Heart left ventricle (tissue), 16 donors: ENCODE measurements around the gene CLDN16. TPM values are rescaled to one million over a fixed set of nuclear protein-coding genes. Genes with fewer than 3 reads are reported as not detected.

ENCODE experiments used
- ATAC-seq, 4 donors: fragments of 200-7000 bp; cut with Tn5 transposase; one replicate each; pipeline ENCODE4 v1.9.1; 2020 to 2022; ENCODE audit warnings: moderate library complexity in 4 of 4, mild to moderate bottlenecking in 3 of 4, moderate number of reproducible peaks in 1 of 4
- DNase-seq, 5 donors: peaks; one replicate each; pipeline ENCODE4 v3.0.0-alpha.2; 2020
- H3K27ac ChIP-seq, 12 donors: fragments of 200-600 bp; sonication (generic) in 4 of 12; one replicate each; pipeline versions ENCODE4 v1.5.0 to v1.8.0; 2016 to 2022; ENCODE audit warnings: mild to moderate bottlenecking in 2 of 12
- H3K27me3 ChIP-seq, 9 donors: fragments of 200-600 bp; sonication (generic) in 2 of 9; one replicate each; pipeline versions ENCODE4 v1.5.1 to v1.8.0; 2016 to 2022; ENCODE audit warnings: mild to moderate bottlenecking in 3 of 9
- H3K36me3 ChIP-seq, 9 donors: fragments of 200-600 bp; sonication (generic) in 2 of 9; one replicate each; pipeline versions ENCODE4 v1.5.0 to v1.8.0; 2018 to 2022; ENCODE audit warnings: mild to moderate bottlenecking in 2 of 9
- H3K4me1 ChIP-seq, 12 donors: fragments of 200-600 bp; sonication (generic) in 4 of 12; one replicate each; pipeline versions ENCODE4 v1.5.0 to v1.8.0; 2016 to 2022; ENCODE audit warnings: mild to moderate bottlenecking in 3 of 12
- H3K4me3 ChIP-seq, 12 donors: fragments of 200-600 bp; sonication (generic) in 4 of 12; one replicate each; pipeline versions ENCODE4 v1.5.0 to v1.8.0; 2017 to 2022; ENCODE audit warnings: mild to moderate bottlenecking in 9 of 12, moderate library complexity in 4 of 12
- H3K9me3 ChIP-seq, 12 donors: fragments of 200-600 bp; sonication (generic) in 4 of 12; one replicate each; pipeline versions ENCODE4 v1.5.0 to v1.8.0; 2016 to 2022; ENCODE audit warnings: mild to moderate bottlenecking in 1 of 12
- POLR2A ChIP-seq, 2 donors: fragments of 450-650 bp; IDR thresholded peaks; one replicate each; pipeline ENCODE4 v1.6.1; 2017; ENCODE audit warnings: antibody characterized with exemption in 2 of 2, mild to moderate bottlenecking in 2 of 2, moderate library complexity in 2 of 2
- WGBS, 4 donors: extraction: QIAGEN DNeasy Blood & Tissue Kit in 2 of 4; methylation state at CpG; one replicate each; pipeline versions ENCODE4 v1.1.5 to v1.1.7; 2013 to 2018; 5-methylcytosine and 5-hydroxymethylcytosine counted together
- intact Hi-C, 10 donors: fragments of 100-400 bp; cut with DNase I; formaldehyde crosslinking; loops; one replicate each; pipeline versions ENCODE4 v1.11.1 to v1.14.2; 2022
- polyA plus RNA-seq, 2 donors: library from polyadenylated mRNA; stranded (reverse); fragments of 200-250 nt; gene quantifications; one replicate each; pipeline ENCODE4 v1.2.3, GENCODE V29; 2013
- total RNA-seq, 9 donors: library from RNA; depleted of rRNA in 2 of 9; stranded (reverse); fragments of >200 nt in 2 of 9; fragmentation: NEBNext Ultra II Directional in 3 of 9; extraction: Animal tissue kit (Norgen Biotek cat#: 25700) in 3 of 9; gene quantifications; one replicate each; pipeline versions ENCODE4 v1.1.0 to v1.2.4, GENCODE V29; 2016 to 2023
- TF ChIP-seq, protein P1 (sequence below), 12 donors: fragments of 200-600 bp; sonication (generic) in 4 of 12; IDR thresholded peaks; one replicate each; pipeline versions ENCODE4 v1.5.0 to v1.8.0; 2018 to 2022; ENCODE audit warnings: antibody characterized with exemption in 12 of 12, mild to moderate bottlenecking in 5 of 12
- donor health status: ischemic (EF 13 %, LVEDD 7.1; RV severe dilation, severe dysfunction).
- donor health status: healthy with polysubstance abuse.
- donor health status: DM: no; HTN: yes; CAD: no.
- donor health status: DM: no; HTN: no; CAD: no.
- donor health status: ischemic (EF 25% LVEDD 6.9; RV normal size, moderate dysfunction).
- donor health status: ischemic (EF 25% LVEDD 5.7; RV mildly dilated, moderate dysfunction).
- donor health status: healthy.
- donor health status: DM: yes; HTN: yes; CAD: no.
- donor health status: ischemic (EF 35%, LVEDD 5.7; RV mildly dilated, moderate dysfunction).
- donor health status: nonischemic (EF 11% LVEDD 7.7; RV severe dilation, severe dysfunction).
- donor health status: DM: yes; HTN: yes; CAD: no.
- donor health status: PGD.
- donor health status: ischemic (EF 29% LVEDD 5.4; RV normal size, mild dysfunction).
- donor health status: nonischemic (EF 23%, LVEDD 6.1; RV moderate dilation, normal function).

Gene CLDN16
- total and polyA plus RNA-seq, 11 donors: 0.41 TPM; not detected in 10

DNA sequence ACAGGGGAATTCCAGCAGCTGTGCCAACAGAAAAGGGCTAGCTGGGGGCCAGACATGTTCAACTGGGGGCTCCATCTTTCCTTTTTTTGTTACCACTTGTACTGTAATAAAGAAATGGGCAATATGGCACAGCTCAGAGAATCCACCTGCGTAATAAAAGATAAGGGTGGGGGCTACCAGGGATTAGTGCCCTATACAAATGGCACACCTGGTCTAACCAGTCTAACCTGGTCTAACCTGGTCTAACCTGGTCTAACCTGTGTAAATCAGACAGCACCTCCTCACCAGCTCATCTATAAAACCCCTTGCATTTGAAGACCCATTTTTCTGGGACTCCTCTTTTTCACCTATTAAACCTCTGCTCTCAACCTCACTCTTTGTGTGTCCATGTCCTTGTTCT is 26.2 kb upstream of the CLDN16 start:
- no peak for ATAC-seq
- 86 to 100% (median 94%) methylated on average over 1 of the region's 1 CpG for WGBS, 4 donors
- Histone ChIP-seq H3K27ac (no peak overlapping the region), H3K4me1 (no peaks in the 10 kb centered on the region), H3K4me3 (no peak overlapping the region), H3K36me3 (no peaks in the 10 kb centered on the region), H3K27me3 (no peaks in the 10 kb centered on the region), H3K9me3 (no peaks in the 10 kb centered on the region)
- no peak for TF ChIP-seq POLR2A (IDR thresholded peaks at IDR 0.05)
- TF ChIP-seq, protein P1, sequence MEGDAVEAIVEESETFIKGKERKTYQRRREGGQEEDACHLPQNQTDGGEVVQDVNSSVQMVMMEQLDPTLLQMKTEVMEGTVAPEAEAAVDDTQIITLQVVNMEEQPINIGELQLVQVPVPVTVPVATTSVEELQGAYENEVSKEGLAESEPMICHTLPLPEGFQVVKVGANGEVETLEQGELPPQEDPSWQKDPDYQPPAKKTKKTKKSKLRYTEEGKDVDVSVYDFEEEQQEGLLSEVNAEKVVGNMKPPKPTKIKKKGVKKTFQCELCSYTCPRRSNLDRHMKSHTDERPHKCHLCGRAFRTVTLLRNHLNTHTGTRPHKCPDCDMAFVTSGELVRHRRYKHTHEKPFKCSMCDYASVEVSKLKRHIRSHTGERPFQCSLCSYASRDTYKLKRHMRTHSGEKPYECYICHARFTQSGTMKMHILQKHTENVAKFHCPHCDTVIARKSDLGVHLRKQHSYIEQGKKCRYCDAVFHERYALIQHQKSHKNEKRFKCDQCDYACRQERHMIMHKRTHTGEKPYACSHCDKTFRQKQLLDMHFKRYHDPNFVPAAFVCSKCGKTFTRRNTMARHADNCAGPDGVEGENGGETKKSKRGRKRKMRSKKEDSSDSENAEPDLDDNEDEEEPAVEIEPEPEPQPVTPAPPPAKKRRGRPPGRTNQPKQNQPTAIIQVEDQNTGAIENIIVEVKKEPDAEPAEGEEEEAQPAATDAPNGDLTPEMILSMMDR (IDR thresholded peaks at IDR 0.05): no peak
- intact Hi-C loops: no loop called here
- no peak for DNase-seq

DNA sequence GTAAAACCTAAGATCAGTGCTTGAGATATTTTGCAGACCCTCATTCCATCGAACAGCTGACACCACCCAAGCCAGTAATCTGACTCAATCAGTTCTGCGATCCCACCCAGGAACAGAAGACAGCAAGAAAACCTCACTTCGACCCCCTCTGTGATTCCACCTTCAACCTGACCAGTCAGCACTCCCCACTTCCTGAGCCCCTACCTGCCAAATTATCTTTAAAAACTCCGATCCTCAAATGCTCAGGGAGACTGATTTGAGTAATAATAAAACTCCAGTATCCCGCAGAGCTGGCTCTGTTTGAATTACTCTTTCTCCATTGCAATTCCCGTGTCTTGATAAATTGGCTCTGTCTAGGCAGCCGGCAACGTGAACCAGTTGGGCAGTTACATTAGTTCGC is 25.7 kb upstream of the CLDN16 start:
- TF ChIP-seq, protein P1 (IDR thresholded peaks at IDR 0.05): no peak
- no peak for TF ChIP-seq POLR2A (IDR thresholded peaks at IDR 0.05)
- DNase-seq: no peak
- ATAC-seq: no peak
- intact Hi-C loops: no loop called here
- no peaks in the 10 kb centered on the region for H3K4me1 ChIP-seq
- H3K27me3 ChIP-seq: no peaks in the 10 kb centered on the region
- no peaks in the 10 kb centered on the region for H3K36me3 ChIP-seq
- no peak overlapping the region for H3K27ac ChIP-seq
- no peaks in the 10 kb centered on the region for H3K9me3 ChIP-seq
- 72 to 83% (median 77%) methylated on average over 9 of the region's 9 CpGs for WGBS, 4 donors
- H3K4me3 ChIP-seq: no peak overlapping the region

DNA sequence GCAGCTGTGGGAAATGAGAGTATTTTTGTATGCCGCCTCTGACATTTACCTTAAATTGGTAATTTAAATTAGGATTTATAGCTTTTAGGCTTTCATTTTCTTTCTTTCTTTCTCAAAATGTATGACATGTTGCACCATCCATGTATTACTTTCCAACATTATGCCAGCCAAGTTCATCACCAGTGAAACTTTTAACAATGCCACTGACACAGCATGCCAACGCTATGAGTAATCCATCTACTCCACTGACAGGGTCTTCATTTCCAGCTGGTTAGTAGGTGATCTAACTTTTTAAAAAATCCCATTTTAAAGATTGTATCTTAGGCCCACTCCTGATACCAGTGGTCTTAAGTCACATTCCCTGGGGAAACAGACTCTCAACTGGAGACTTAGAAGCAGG is 21.8 kb upstream of the CLDN16 start:
- Histone ChIP-seq H3K4me3 (no peak overlapping the region), H3K9me3 (no peaks in the 10 kb centered on the region), H3K4me1 (no peaks in the 10 kb centered on the region), H3K27ac (no peak overlapping the region), H3K27me3 (no peaks in the 10 kb centered on the region), H3K36me3 (no peaks in the 10 kb centered on the region)
- ATAC-seq (no peak), DNase-seq (no peak)
- no peak for TF ChIP-seq POLR2A (IDR thresholded peaks at IDR 0.05)
- TF ChIP-seq, protein P1 (IDR thresholded peaks at IDR 0.05): no peak
- intact Hi-C loops: no loop called here
- 43 to 75% (median 65%) methylated on average over 2 of the region's 2 CpGs for WGBS, 4 donors

DNA sequence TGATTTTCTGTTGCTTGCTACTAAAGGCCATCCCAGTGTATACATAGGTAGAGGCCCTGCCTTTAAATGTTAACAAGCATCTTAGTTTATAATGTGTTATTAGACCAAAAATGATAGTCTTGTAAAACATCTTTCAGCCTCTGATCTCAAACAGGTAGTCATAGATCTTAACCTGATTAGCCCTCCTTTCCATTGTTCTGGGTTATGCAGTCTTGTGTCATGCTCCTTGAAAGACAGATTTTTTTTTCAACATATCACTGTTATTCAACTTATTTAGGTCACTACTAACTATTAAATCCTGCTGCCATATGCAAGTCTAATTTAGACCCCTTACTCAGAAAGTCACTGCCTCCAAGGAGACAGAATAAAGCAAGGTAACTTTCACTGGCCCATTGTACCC is 19.1 kb upstream of the CLDN16 start:
- intact Hi-C loops: no loop called here
- Histone ChIP-seq H3K36me3 (no peaks in the 10 kb centered on the region), H3K4me3 (no peak overlapping the region), H3K27ac (no peak overlapping the region), H3K27me3 (no peaks in the 10 kb centered on the region), H3K9me3 (no peaks in the 10 kb centered on the region), H3K4me1 (no peaks in the 10 kb centered on the region)
- ATAC-seq (no peak), DNase-seq (no peak)
- no peak for TF ChIP-seq POLR2A (IDR thresholded peaks at IDR 0.05)
- TF ChIP-seq, protein P1 (IDR thresholded peaks at IDR 0.05): no peak
